ENCODE measurements around the gene MYH1. TPM values are rescaled to one million over a fixed set of nuclear protein-coding genes. Genes with fewer than 3 reads are reported as not detected.

The MYH1 gene
- total RNA-seq, 1 experiment from 2014 or later: not detected

GRCh38 chr17:10558049-10558448 lies 39.7 kb upstream of the MYH1 start:
- Histone ChIP-seq H4K20me1 (ENCODE audit: control insufficient read depth, insufficient read depth, insufficient read length) (no peaks in the 10 kb centered on the region), H3K23ac (ENCODE audit: insufficient read length, low read depth, low read length) (no peak overlapping the region), H2AFZ (ENCODE audit: low read length) (no peak overlapping the region), H2AK5ac (ENCODE audit: insufficient read length, low read length) (no peak overlapping the region), H3K14ac (ENCODE audit: insufficient read depth, low read length) (no peak overlapping the region), H2BK5ac (ENCODE audit: insufficient read length, low read length) (no peak overlapping the region), H3K79me1 (ENCODE audit: insufficient read depth, low read depth, low read length, poor library complexity, severe bottlenecking) (no peaks in the 10 kb centered on the region), H3K9ac (ENCODE audit: extremely low read depth, insufficient read length, low read length) (no peak overlapping the region), H3K4me1 (ENCODE audit: insufficient read depth, low read length) (peaks cover 2% of the 10 kb centered on the region; the same call in 1 of the 2 replicates), H4K5ac (ENCODE audit: insufficient read length, low read depth, low read length) (no peak overlapping the region), H2BK20ac (ENCODE audit: low read depth, low read length, poor library complexity, severe bottlenecking) (no peak overlapping the region), H3K4me2 (ENCODE audit: insufficient read depth, insufficient read length, low read length) (no peak overlapping the region), H3K4ac (ENCODE audit: low read depth, low read length) (no peak overlapping the region), H2BK12ac (ENCODE audit: insufficient read length, low read depth, low read length) (no peak overlapping the region), H3K27ac (ENCODE audit: insufficient read length, low read depth, low read length) (no peak overlapping the region), H3K9me3 (ENCODE audit: control insufficient read depth, low read depth, low read length) (no peaks in the 10 kb centered on the region), H3K23me2 (ENCODE audit: insufficient read length, low read depth, low read length, poor library complexity, severe bottlenecking) (no peaks in the 10 kb centered on the region), H4K8ac (replicated peaks; ENCODE audit: insufficient read length, low read depth, low read length) (no peak overlapping the region), H2BK15ac (ENCODE audit: low read depth, low read length) (no peak overlapping the region), H3K18ac (ENCODE audit: insufficient read length, low read depth, low read length) (no peak overlapping the region), H4K91ac (ENCODE audit: insufficient read length, low read depth, low read length) (no peak overlapping the region), H3K27me3 (ENCODE audit: insufficient read depth, low read length) (no peaks in the 10 kb centered on the region), H2BK120ac (ENCODE audit: low read depth, low read length, poor library complexity, severe bottlenecking) (no peak overlapping the region), H3K56ac (ENCODE audit: insufficient read length, low read depth, low read length) (no peak overlapping the region), H3T11ph (ENCODE audit: low read length) (no peak overlapping the region), H3K79me2 (ENCODE audit: insufficient read depth, low read length) (no peaks in the 10 kb centered on the region)
- Mint-ChIP-seq H3K27ac (no peak overlapping the region), H3K27me3 (ENCODE audit: low read depth) (no peaks in the 10 kb centered on the region; the same call in 1 of the 2 replicates), H3K36me3 (ENCODE audit: insufficient read depth in 1 of 3, low read depth in 3 of 3) (no peaks in the 10 kb centered on the region; a peak in 1 of 7 replicates), H3K4me1 (peaks cover 15 to 28% of the 10 kb centered on the region in 2 experiments), H3K9me3 (no peaks in the 10 kb centered on the region; a peak in 1 of 5 replicates), H3K4me3 (no peak overlapping the region)
- no CpG with 5 or more reads among the region's 6 CpGs for WGBS (ENCODE audit: extremely low coverage, insufficient read length, low lambda C conversion rate)
- DNase-seq: no peak
- TF ChIP-seq CTCF (conservative IDR thresholded peaks at IDR 0.05): no peak
